HG03064 (cell line): ENCODE data around the gene ANTKMT.
"Not testable (repeated sequence)": the region's sequence is repeated elsewhere in the genome, so short reads cannot be mapped to it uniquely, and the experiment has no call there.

Experiments used
- ATAC-seq: cut with Tn5 transposase; IDR thresholded peaks from one replicate; pipeline ENCODE4 v1.9.1; 2021; ENCODE audit warnings: low read depth; ENCODE audit not compliant: unreplicated experiment

The ANTKMT gene

DNA sequence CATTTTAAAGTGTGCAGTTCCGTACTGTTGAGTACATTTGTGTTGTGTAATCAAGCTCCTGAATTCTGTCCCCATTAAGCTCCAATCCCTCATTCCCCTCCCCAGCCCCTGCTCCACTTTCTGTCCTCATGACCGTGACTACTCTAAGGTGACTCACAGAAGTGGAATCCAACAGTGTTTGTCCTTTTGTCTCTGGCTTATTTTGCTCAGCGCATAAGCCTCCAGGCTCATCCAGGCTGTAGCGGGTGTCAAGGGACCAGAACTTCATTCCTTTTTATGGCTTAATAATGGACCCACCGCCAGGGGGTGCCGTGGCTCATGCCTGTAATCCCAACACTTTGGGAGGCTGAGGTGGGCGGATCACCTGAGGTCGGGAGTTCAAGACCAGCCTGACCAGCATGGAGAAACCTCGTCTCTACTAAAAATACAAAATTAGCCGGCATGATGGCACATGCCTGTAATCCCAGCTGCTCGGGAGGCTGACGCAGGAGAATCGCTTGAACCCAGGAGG is 8.2 kb upstream of the ANTKMT start:
- not testable (repeated sequence) for ATAC-seq

GRCh38 chr16:714079-714478 is 6.9 kb upstream of the ANTKMT start:
- ATAC-seq: no peak

- peak; percentile 59 for ATAC-seq
These were observed 6.1 kb upstream of the ANTKMT start, which contains the start of gene METRN for GRCh38 chr16:714558-715476. Gene METRN, plus strand, starts transcription at chr16:715118. Its CDS starts 172 bp downstream, at chr16:715290.

GRCh38 chr16:715477-716199 is 5.3 kb upstream of the ANTKMT start:
- peak; percentile 12 for ATAC-seq

DNA sequence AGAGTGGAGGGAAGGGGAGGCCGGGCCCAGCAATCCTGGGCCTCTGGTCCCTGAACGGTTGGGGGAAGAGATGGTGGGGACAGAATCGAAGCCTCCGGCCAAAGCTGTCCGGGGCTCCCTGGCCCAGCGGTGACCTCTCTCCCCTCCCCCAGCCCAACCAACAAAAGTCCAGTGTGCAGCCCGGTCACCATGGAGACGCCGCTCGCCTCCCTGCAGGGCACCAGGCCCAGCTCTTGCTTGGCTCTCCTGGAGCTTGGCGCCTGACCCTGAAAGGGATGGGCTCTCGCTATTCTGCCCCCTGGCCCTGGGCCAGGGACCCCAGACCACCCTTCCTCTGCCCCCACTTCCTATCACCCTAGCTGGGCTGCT is 4.8 kb upstream of the ANTKMT start:
- no peak for ATAC-seq

DNA sequence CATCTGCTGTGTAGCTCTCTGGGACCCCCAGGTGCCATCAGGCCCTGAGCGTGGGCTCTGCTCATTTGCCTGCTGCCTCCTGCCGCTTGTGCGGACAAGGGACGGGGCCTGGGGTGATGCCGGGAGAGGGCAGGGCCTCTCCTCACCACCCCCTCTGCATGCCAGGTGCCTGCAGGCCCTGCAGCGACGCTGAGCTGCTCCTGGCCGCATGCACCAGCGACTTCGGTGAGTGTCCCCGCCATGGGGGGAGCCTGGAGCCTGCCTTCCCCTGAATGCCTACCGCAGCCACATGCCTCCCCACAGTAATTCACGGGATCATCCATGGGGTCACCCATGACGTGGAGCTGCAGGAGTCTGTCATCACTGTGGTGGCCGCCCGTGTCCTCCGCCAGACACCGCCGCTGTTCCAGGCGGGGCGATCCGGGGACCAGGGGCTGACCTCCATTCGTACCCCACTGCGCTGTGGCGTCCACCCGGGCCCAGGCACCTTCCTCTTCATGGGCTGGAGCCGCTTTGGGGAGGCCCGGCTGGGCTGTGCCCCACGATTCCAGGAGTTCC is 4.1 kb upstream of the ANTKMT start:
- no peak for ATAC-seq

GRCh38 chr16:717450-718245 is 3.3 kb upstream of the ANTKMT start:
- ATAC-seq: no peak

DNA sequence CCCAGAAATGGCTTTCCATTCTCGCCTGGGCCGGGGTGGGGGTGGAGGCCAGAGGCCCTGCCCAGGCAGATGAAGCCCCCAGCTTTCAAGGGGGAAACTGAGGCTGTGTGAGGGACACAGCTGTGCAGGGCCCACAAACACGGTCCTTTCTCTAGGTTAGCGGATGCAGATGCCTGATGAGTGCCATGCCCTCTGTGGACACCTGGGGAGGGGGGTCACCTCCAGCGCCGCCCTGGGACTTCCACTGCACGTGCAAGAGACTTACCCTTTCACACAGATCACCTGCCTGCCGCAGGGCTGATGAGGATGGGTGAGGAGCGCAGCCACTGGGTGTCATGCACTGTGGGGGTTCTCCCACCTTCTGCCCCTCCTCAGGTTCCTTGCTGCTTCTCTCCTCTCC is 2.6 kb upstream of the ANTKMT start:
- no peak for ATAC-seq

GRCh38 chr16:718922-719321 is 2.0 kb upstream of the ANTKMT start:
- ATAC-seq: no peak

GRCh38 chr16:719815-720446 is 1.0 kb upstream of the ANTKMT start:
- ATAC-seq: no peak

DNA sequence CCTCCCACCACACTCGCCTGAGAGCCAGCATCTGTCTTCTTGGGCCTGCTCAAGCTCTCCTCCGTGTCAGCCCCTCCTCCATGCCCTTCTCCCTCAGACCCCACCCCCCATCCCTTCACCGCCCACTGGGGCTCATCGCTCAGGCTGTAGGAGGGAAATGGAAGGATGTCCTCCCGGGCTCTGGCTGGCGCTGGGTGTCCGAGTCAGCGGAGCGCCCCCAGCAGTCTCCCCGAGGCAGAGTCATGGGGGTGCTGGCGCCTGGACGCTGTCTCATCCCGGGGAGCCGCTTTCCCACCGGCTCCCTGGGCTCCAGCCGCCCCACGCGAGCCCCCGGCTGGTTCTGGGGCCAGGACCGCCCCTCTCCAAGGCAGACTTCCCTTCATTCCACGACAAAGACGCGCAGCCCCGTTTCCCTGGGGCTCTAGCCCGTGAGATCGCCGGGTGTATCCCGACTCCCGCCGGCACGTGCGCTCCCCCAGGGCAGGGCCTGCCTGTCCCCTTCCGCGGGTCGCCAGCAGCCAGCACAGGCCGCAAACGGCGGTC is 428 bp upstream of the ANTKMT start:
- ATAC-seq: no peak

DNA sequence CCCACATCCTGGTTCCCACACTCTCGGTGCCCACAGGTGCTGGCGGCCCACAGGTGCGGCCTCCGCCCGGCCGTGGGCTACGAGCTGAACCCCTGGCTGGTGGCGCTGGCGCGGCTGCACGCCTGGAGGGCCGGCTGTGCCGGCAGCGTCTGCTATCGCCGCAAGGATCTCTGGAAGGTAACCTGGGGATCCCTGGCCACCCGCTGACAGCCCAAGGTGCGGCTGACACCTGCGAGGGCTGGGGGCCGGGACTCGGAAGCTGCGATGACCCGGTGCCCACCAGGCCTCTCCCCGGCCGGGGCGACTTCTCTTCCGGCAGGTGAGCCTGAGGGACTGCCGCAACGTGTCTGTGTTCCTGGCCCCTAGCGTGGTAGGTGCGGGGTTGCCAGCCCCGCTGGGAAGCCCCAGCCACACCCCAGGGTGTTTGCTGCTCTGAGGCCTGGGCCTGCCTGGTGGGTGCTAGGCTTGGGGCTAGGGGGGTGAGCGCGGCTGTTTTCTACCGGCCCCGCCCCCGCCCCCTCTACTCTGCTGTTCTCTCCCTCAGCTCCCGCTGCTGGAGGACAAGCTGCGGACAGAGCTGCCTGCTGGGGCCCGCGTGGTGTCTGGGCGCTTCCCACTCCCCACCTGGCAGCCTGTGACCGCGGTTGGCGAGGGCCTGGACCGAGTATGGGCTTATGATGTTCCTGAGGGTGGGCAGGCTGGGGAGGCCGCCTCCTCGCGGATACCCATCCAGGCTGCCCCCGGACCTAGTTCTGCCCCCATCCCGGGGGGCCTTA is 1.0 kb downstream of the ANTKMT start:
- peak; percentile 6 for ATAC-seq

DNA sequence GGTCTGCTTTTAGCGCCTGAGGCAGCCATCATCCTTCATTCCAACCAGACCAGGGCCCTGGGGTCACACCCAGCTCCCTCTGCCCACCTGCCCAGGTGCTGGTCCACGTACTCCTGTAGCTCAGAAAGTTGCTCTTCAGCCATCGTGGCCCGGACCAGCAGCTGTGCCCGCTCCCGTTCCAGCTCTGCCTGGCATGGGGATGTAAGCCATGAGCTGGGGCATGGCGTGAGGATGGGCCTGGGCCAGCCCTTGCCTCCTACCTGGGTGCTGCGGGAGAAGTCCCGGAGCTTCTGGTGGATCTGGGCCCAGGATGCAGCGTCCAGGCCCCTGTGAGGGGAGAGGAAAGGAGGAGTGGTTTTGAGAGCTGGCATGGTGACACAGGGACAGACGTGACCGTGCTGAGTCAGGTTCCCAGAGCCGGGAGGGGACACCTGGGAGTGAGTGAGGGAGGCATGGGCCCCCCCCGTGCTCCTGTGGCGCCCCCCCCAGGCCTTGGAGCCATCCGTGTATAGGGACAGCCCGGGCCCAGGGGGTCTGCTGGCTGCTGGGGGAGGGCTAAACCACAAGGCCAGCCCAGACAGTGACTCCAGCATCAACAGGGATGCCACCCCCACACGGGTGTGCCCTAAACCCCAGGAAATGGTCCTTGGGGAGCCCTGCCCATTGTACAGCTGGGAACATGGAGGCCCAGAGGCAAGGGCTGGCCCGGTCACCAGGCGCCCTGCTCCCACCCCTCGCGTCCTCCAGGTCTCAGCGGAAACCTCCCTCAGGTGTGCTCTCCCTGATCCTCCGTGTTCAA is 2.1 kb downstream of the ANTKMT start:
- ATAC-seq: no peak

DNA sequence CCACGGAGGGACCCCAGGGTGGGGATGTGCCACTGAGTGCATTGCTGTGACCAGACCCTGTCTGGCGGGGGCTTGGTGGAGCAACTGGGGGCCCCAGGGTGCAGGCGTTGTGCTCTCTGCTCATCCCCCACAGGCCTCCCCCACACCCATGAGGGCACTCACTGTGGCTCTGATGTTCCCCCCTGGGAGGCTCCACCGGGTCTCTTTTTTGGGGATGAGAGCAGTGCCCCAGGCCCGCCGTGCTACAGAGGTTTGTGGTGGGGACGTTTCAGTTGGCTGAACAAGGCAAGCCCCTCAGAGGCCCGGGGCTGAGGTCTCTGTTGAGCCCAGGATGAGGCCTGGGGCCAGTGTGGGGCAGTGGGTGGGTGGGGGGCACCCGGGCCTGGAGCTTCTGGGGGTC is 2.7 kb downstream of the ANTKMT start:
- no peak for ATAC-seq

DNA sequence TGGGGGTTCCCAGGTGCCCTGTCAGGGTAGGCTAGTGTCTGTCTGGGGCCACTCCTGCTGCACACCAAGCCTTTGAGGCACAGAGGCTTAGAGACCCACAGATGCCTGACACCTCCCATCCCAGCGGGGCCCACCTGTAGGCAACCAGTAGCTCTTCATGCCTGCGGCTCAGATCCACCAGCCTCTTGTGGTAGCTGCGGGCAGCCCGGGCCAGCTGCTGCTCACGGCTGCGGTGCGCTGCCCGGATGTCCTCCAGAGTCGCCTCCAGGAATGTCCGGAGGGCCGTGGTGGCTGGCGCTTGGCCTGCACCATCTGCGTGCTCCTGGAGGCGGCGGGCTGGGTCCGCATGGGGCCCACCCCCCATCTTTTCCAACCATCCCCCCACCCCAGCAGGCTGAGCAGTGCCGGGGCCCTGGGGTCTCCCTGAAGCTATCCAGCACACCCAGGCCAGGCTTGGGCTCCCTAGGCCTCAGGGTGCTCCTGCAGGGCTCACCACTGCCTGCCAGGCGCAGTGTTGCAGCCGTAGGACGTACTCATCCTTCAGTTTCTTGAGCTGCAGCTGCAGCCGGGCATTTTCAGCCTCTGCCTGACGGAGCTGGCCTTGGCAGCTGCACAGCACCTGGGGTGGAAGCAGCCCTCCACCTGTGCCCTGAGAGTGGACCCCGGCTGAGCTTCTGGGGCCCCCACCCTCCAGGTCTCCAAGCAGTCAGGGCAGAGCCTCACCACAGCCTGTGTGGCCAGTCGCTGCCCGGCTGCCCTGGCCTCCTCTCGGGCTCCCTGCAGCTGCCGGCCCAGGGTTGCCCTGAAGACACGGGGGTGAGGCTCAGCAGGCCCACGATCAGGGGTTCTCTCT is 3.5 kb downstream of the ANTKMT start:
- ATAC-seq: no peak

GRCh38 chr16:725041-725376 is 4.1 kb downstream of the ANTKMT start:
- no peak for ATAC-seq

GRCh38 chr16:725463-726187 is 4.7 kb downstream of the ANTKMT start:
- no peak for ATAC-seq
